HFFc6 (cell line): ENCODE data around the gene ARHGAP26. TPM values are rescaled to one million over a fixed set of nuclear protein-coding genes. Genes with fewer than 3 reads are reported as not detected.

Source experiments
- DNase-seq: peaks from one replicate; pipeline ENCODE4 v3.0.0-alpha.2; 2018
- H3K27ac Mint-ChIP-seq: 2 replicates; pipeline ENCODE4 v1.8.0; 2020; ENCODE audit warnings: mild to moderate bottlenecking, mixed read lengths
- H3K27me3 Mint-ChIP-seq: 2 replicates; pipeline ENCODE4 v1.8.0; 2021; ENCODE audit warnings: mild to moderate bottlenecking, moderate library complexity, mixed read lengths; ENCODE audit not compliant: insufficient read depth
- H3K36me3 Mint-ChIP-seq: 2 replicates; pipeline ENCODE4 v1.8.0; 2021; ENCODE audit warnings: low read depth, mixed read lengths
- H3K4me1 Mint-ChIP-seq: 2 replicates; pipeline ENCODE4 v1.8.0; 2020; ENCODE audit warnings: low read depth, mixed read lengths
- H3K4me3 Mint-ChIP-seq: 2 replicates; pipeline ENCODE4 v1.8.0; 2020; ENCODE audit warnings: mild to moderate bottlenecking, moderate library complexity, mixed read lengths
- H3K9me3 Mint-ChIP-seq: 2 replicates; pipeline ENCODE4 v1.8.0; 2020; ENCODE audit warnings: mild to moderate bottlenecking, mixed read lengths
- CTCF ChIP-seq: fragments of 200-600 bp; sonication (generic); IDR thresholded peaks from 2 replicates; pipeline ENCODE4 v1.5.0; 2021; ENCODE audit warnings: antibody characterized with exemption, mild to moderate bottlenecking
- total RNA-seq, 6 experiments: library from RNA; stranded (reverse); fragmentation: NEBNext Ultra II Directional; extraction: Animal tissue kit (Norgen Biotek cat#: 25700); gene quantifications; 2 replicates in 1 of 6; 3 replicates in 5 of 6; pipeline ENCODE4 v1.2.3, GENCODE V29; 2021

Gene ARHGAP26
- total RNA-seq, 6 experiments from 2014 or later = 2.3 to 3.6 (median 3.1) TPM

DNA sequence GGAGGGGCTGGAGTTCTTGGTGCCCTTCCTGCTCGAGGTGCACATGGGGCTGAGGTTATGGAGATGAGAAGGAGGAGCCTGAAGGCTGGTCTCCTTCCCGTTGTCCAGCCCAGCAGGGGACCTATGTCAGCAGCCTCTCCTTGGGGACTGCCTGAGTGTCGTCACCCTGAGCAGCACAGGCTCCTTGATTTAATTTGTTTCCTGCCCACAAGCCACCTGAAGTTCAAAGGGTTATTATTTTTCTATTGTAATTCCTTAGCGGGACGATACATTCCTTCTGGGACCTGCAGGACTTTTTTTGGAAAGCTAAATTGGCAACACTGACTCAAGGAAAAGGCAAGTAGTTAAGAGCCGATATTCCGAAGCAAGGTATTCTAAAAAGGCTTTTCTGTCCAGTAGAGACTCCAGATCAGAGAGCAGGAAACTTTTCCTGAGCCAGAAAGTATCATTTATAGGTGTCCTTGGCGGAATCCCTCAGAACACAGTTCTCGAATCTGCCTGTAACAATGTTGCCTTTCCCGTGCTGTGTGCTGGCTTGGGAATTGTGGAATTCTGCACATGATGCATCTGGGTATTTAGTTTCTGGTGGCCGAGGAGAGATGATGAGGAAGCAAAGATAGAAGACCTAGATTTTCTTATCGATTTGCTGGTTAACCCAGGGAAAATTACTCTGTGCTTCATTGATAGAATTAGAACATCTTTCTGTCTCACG is 55.4 kb downstream of the ARHGAP26 start:
- Mint-ChIP-seq H3K4me1 (peaks cover 97% of the 10 kb centered on the region), H3K27ac (no peak overlapping the region), H3K36me3 (no peaks in the 10 kb centered on the region)

GRCh38 chr5:142826093-142826492 is 55.9 kb downstream of the ARHGAP26 start:
- Mint-ChIP-seq H3K27me3 (peaks cover 1% of the 10 kb centered on the region; the same call in 1 of the 2 replicates), H3K4me1 (peaks cover 97% of the 10 kb centered on the region), H3K27ac (no peak overlapping the region; the same call in 1 of the 2 replicates), H3K36me3 (no peaks in the 10 kb centered on the region), H3K9me3 (no peaks in the 10 kb centered on the region), H3K4me3 (no peak overlapping the region)
- DNase-seq = no peak
- no peak for TF ChIP-seq CTCF

More for the DNA sequence above, 55.4 kb downstream of the ARHGAP26 start:
- Mint-ChIP-seq H3K27me3 (peaks cover 1% of the 10 kb centered on the region; the same call in 1 of the 2 replicates), H3K4me3 (no peak overlapping the region), H3K9me3 (no peaks in the 10 kb centered on the region)
- no peak for TF ChIP-seq CTCF
- no peak for DNase-seq

DNA sequence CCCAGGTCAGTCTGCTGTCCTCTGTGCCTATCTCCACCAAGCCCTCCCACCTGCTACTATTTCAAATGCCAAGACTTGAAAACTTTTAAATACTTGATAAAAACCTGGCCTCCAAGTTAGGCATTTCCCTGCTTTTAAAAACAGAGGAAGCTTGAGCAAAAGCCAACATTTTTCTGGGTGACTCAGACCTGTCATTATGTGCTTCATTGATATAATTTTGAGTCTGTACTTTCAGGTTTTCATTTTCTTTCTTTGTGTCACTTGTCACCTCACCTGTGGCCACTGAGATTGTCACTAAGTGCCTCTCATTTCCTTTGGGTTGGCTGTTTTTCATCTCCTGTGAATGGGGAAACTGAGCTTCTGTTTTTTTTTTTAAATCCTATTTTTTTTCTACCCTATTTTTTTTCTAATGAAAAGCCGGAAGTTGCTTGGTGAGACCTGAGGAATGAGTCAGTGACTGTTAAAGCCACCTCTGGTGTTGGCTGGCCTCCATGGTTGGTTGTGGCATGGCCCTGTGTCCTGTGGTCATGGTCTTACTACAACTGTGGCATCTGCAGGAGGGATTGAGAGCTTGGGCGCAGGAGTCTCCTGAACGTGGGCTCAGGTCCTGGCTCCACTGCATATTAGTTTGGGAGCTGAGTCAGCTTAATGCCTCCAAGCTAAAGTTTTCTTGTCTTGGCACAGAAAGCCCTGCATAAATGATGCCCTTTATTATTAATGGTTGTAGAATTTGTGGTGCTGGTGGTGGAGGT is 56.7 kb downstream of the ARHGAP26 start:
- Mint-ChIP-seq H3K27me3 (peaks cover 1% of the 10 kb centered on the region; the same call in 1 of the 2 replicates), H3K36me3 (no peaks in the 10 kb centered on the region), H3K9me3 (no peaks in the 10 kb centered on the region), H3K4me3 (peak overlapping the region; percentile 40), H3K27ac (peak overlapping the region; percentile 70), H3K4me1 (peaks cover 97% of the 10 kb centered on the region)
- DNase-seq = peak; percentile 66
- TF ChIP-seq CTCF = no peak

DNA sequence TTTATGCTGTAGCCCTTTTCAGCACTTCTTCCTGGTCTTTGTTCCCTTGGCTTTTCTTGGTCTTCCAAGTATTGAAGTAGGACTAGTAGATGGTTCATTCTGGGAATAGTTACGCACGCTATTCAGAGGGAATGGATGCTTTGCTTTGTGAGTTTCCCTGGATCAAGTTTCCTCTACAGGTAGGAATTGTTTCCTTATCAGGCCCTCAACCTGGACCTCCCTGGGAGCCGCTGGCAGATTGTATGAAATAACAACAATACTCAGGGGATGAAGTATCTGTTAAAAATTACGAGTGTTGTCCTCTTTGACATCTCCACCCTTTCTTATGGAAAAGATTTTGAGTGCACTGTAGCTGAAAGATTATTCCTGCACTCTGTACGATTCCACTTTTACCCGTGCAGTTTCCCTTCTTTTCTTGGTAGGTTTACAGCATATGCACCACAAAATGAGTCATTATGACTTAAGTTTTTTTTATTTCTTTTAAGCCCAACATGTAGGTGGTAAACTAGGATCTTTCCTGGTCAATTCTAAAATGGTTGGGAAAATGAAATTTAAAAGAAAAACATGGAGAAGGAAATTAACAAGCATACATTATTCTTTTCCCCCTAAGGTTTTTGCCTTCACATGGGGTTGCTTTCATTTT is 57.9 kb downstream of the ARHGAP26 start:
- Mint-ChIP-seq H3K27me3 (peaks cover 1% of the 10 kb centered on the region; the same call in 1 of the 2 replicates), H3K4me1 (peaks cover 86% of the 10 kb centered on the region)
- peak; percentile 16 for DNase-seq

More for the DNA sequence above, 57.9 kb downstream of the ARHGAP26 start:
- Mint-ChIP-seq H3K36me3 (no peaks in the 10 kb centered on the region), H3K4me3 (peak overlapping the region; percentile 56), H3K9me3 (no peaks in the 10 kb centered on the region), H3K27ac (peak overlapping the region; percentile 70)
- TF ChIP-seq CTCF = no peak
